NCI-H1092 treated with DMSO at 0.1 percent for 48 hours (cell line): ENCODE data around the gene CPA1.

Experiments used
- DNase-seq: peaks from one replicate; lab custom pipeline; 2025; lab: John Stamatoyannopoulos, UW

Gene CPA1

GRCh38 chr7:130379921-130380860, at the start of gene CPA1:
TSS of gene CPA1 (plus strand) at chr7:130380494. CDS start at chr7:130380521, 27 bp downstream.
- peak; percentile 69 for DNase-seq

GRCh38 chr7:130332259-130333053, 47.8 kb upstream of the CPA1 start:
- no peak for DNase-seq

- no peak for DNase-seq
Observed at GRCh38 chr7:130333832-130334231, 46.5 kb upstream of the CPA1 start.

- DNase-seq = no peak
Observed at GRCh38 chr7:130334274-130334673, 46.0 kb upstream of the CPA1 start.

- no peak for DNase-seq
Observed at GRCh38 chr7:130337410-130337971, 42.8 kb upstream of the CPA1 start.

- DNase-seq = no peak
Observed at GRCh38 chr7:130338233-130338632, 42.1 kb upstream of the CPA1 start.

GRCh38 chr7:130341882-130342281, 38.4 kb upstream of the CPA1 start:
- no peak for DNase-seq

GRCh38 chr7:130342701-130343380, 37.5 kb upstream of the CPA1 start:
- DNase-seq = no peak

- no peak for DNase-seq
Observed at GRCh38 chr7:130344271-130344866, 35.9 kb upstream of the CPA1 start, which contains the start of gene CPA5. TSS of gene CPA5 (plus strand) at chr7:130344816. CDS start at chr7:130346486, 1,670 bp downstream.

- peak; percentile 75 for DNase-seq
Observed at GRCh38 chr7:130345136-130345535, 35.2 kb upstream of the CPA1 start.

- no peak for DNase-seq
Observed at GRCh38 chr7:130345725-130346124, 34.6 kb upstream of the CPA1 start.

- DNase-seq = no peak
Observed at GRCh38 chr7:130346177-130346905, 34.0 kb upstream of the CPA1 start.

GRCh38 chr7:130346941-130347340, 33.4 kb upstream of the CPA1 start:
- DNase-seq = no peak

GRCh38 chr7:130349911-130350782, 30.1 kb upstream of the CPA1 start:
- peak; percentile 78 for DNase-seq

- DNase-seq = peak; percentile 91
Observed at GRCh38 chr7:130350945-130351790, 29.1 kb upstream of the CPA1 start.

- peak; percentile 91 for DNase-seq
Observed at GRCh38 chr7:130351791-130352090, 28.6 kb upstream of the CPA1 start.

- peak; percentile 99 for DNase-seq
Observed at GRCh38 chr7:130352194-130353074, 27.9 kb upstream of the CPA1 start.

GRCh38 chr7:130353196-130353595, 27.1 kb upstream of the CPA1 start:
- peak; percentile 72 for DNase-seq
